Measurements from ENCODE around the gene RABGAP1L.
A peak's percentile ranks its signal among the peaks of the same experiment; 100 is the strongest.

Gene RABGAP1L

GRCh38 chr1:174734270-174734669 lies 575.0 kb downstream of the RABGAP1L start:
- DNase-seq = no peak

GRCh38 chr1:174736831-174737230 lies 577.5 kb downstream of the RABGAP1L start:
- DNase-seq = no peak

GRCh38 chr1:174740249-174740968 lies 581.1 kb downstream of the RABGAP1L start:
- no peak for DNase-seq

DNA sequence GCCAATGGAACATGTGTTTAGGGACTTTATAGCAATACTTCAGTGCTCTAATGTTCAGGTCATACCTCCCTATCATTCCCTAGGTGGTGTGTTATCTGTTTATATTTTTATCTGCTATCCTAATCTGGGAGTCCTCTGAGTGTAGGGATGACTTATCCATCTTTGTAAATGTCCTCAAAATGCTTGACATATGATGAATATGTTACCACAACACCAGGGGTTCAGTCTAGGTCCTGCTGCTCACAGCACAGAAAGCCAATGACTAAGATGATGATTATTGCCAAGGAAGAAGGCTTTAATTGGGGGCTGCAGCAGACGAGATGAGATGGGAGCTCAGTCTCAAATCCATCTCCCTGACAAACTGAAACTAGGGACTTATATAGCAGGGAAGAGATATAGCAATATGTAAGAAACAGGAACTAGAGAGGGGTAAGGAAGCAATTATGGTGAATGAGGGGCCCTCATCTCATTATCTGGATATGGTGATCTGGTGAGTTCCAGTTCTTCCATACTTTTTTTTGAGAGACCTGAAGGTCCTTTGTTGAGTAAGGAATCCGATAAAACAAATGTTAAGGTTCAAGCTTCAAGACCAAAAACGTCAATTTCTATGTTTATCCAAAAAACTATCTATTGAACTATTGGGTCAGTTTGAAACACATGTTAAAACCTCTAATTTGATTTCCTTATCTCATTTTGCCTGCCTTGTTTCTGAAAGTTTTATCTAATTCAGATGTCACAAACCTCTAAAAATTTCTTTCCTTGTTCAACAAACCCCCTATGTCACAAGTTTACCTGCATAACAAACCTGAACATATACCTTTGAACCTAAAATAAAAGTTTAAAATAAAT lies 583.7 kb downstream of the RABGAP1L start:
- no peak for DNase-seq

- DNase-seq = peak; percentile 80
Measured at GRCh38 chr1:174743654-174744561, 584.6 kb downstream of the RABGAP1L start.

DNA sequence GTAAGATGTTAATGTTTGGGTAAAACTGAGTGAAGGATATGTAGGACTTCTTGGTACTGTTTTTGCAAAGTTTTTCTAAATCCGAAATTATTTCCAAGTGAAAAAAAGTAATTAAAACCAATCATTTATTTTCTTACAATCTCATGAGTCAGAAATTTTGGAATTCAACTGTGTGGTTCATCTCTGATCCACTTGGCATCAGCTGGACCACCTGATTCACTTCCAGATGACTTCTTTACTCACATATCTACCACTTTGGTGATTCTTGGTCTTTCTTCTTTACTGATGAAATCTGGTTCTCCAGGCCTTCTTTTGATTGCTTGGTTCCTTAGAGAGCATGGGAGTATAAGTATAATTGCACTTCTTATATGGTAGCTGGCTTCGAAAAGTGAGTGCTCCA lies 585.6 kb downstream of the RABGAP1L start:
- DNase-seq = no peak

- DNase-seq = no peak
Measured at GRCh38 chr1:174746024-174746808, 586.9 kb downstream of the RABGAP1L start.

- DNase-seq = no peak
Measured at GRCh38 chr1:174747613-174748012, 588.3 kb downstream of the RABGAP1L start.

DNA sequence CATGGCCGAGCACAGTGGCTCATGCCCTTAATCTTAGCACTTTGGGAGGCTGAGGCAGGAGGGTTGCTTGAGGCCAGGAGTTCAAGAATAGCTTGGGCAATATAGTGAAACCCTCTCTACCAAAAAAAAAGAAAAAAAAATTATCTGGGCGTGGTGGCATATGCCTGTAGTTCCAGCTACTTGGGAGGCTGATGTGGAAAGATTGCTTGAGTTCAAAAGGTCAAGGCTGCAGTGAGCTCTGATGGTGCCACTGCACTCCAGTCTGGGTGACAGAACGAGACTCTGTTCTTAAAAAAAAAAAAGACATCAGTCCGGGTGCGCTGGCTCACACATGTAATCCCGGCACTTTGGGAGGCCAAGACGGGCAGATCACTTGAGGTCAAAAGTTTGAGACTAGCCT lies 589.3 kb downstream of the RABGAP1L start:
- DNase-seq = no peak

DNA sequence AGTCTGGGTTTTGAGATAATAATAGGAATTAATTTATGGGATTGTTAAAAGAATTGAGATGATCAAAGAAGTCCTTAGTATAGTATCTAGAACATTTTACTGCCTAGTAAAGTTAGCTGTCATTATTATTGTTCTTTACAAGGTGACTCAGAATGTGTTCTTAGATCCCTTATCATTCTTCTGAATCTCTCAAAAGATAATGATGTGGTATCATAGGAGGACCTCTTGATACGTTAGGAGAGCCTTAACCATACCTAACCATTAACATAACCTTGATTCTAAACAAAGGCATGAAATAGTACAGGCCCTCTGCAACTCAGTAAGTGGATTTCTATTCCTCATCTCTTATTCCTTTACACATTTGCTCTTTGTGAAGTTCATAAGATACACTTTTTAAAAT lies 593.8 kb downstream of the RABGAP1L start:
- DNase-seq = no peak

DNA sequence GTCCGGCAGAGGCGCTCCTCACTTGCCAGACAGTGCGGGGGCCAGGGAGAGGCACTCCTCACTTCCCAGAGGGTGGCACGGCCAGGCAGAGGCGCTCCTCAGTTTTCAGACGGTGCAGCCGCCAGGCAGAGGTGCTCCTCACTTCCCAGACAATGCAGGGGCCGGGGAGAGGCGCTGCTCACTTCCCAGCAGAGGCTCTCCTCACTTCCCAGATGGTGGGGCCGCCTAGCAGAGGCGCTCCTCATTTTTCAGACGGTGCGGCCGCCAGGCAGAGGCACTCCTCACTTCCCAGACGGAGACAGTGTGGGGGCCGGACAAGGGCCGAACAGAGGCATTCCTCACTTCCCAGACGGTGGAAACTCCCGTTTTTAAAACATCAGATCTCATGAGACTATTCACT lies 602.0 kb downstream of the RABGAP1L start:
- no peak for DNase-seq

DNA sequence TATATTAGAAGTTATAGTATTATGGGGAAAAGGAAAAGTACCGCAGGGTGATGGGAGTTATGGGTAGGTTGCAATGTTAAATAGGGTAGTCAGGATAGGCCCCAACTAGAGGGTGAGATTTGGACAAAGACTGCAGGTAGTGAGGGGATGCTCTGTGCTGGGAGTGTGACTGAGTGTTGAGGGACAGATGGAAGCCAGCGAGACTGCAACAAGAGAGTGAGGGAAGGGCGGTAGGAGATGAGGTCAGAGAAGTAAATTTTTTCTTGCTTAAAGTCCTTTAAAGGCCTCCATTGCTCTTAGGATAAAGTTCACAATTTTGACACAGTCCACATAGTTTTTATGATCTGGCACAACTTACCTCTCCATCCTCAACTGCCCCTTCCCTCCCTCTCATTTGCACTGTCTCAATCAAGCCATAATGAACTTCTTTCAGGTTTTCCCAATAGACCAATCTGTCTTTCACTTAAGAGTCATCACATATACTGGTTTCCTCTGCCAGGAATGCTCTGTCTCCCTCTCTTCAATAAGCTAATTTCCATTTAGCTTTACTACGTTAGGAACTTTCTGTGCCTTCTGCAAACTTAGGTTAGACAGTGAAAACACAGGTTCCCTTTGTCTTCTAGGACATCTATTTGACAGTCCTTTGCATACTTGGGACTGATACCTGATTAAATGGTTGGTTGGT lies 602.7 kb downstream of the RABGAP1L start:
- no peak for DNase-seq

DNA sequence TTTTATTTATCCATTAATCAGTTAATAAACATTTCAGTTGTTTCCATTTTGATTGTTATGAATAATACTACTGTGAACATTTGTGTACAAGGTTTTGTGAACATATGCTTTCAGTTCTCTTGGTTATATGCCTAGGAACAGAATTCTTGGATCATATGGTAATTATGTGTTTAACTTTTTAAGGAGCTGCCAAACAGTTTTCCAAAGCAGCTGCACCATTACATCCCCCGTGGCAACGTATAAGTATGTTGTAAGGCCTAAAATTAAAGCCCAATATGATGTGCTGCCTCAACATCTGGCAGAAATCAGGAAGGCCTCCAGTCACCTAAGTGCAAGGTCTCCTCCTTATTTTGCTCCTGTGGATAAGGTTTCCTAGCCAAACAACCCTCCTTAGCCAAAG lies 604.9 kb downstream of the RABGAP1L start:
- DNase-seq = no peak

GRCh38 chr1:174766727-174767126 lies 607.4 kb downstream of the RABGAP1L start:
- DNase-seq = no peak

DNA sequence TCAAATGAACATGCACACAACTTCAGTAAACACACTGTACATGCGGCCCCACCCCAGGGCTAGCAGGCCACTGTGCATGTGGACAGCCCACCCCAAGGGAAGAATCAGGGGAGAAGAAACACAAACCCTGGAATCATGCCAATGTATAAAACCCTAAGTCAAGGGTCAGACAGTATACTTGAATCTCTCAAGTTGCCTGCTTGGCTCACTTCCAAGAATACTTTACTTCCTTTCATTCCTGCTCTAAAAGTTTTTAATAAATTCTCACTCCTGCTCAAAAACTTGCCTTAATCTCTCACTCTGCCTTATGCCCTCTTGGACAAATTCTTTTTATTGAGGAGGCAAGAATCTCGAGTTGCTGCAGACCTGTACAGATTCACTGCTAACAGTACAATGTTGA lies 609.2 kb downstream of the RABGAP1L start:
- no peak for DNase-seq

DNA sequence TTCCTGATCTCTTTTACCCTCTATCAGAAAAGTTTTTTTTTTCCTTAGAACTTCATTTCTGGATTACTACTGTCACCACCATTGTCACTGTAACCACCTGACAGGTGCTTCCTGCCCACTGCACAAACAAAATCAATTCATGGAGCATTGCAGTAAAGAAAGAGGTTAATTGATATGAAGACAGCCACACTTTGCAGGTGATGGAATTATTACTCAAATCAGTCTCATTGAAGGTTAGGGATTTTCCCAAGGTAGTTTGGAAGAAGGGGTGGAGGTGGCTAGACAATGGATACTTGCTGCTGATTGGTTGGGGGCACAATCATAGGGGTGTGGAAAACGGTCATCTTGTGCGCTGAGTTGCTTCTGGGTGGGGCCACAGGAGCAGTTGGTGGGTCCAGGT lies 609.6 kb downstream of the RABGAP1L start:
- no peak for DNase-seq

GRCh38 chr1:174769961-174770549 lies 610.7 kb downstream of the RABGAP1L start:
- DNase-seq = peak; percentile 77

DNA sequence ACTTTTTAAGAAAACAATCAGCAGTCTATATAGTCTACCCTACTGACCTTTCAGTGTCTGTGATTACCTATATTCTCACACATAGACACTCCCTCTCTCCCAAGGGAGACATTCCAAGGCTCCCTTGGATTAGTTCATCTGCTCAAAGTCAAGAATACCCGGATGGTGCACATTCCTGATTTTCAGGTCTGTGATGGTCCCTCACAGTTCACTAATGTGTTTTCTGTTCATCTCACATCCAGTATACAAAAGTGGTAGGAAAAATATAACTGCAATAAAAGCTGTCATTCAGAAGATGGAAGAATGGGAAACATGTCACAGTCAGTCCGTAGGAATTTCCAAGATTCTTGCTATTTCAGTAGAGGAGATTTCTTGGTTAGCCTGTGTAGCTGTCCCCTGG lies 616.3 kb downstream of the RABGAP1L start:
- no peak for DNase-seq

- no peak for DNase-seq
Measured at GRCh38 chr1:174777262-174777661, 617.9 kb downstream of the RABGAP1L start.

- DNase-seq = no peak
Measured at GRCh38 chr1:174785510-174785909, 626.2 kb downstream of the RABGAP1L start.

- no peak for DNase-seq
Measured at GRCh38 chr1:174786358-174786757, 627.0 kb downstream of the RABGAP1L start.
